GM12865 (cell line): ENCODE data around the gene DGLUCY.

Experiments used
- DNase-seq: peaks from one replicate; pipeline ENCODE4 v3.0.0; 2010; ENCODE audit warnings: low read depth
- H3K4me3 ChIP-seq: 2 replicates; pipeline ENCODE4 v1.5.1; 2011; ENCODE audit warnings: mild to moderate bottlenecking, low read depth, low read length, control low read depth
- CTCF ChIP-seq: IDR thresholded peaks from 2 replicates; pipeline ENCODE4 v1.5.1; 2011; ENCODE audit warnings: low read length, control low read depth, low read depth, inconsistent platforms; ENCODE audit not compliant: insufficient read depth; ENCODE audit errors: missing control alignments

The DGLUCY gene

GRCh38 chr14:91270619-91271018, 156.7 kb downstream of the DGLUCY start:
- H3K4me3 ChIP-seq = no peak overlapping the region
- DNase-seq = no peak
- no peak for TF ChIP-seq CTCF

- TF ChIP-seq CTCF = no peak
- no peak for DNase-seq
- H3K4me3 ChIP-seq = no peak overlapping the region
These were observed 157.8 kb downstream of the DGLUCY start for GRCh38 chr14:91271639-91272038.

GRCh38 chr14:91272341-91273272, 158.7 kb downstream of the DGLUCY start:
- no peak for TF ChIP-seq CTCF
- H3K4me3 ChIP-seq = no peak overlapping the region
- DNase-seq = no peak

- no peak for DNase-seq
- TF ChIP-seq CTCF = no peak
- no peak overlapping the region for H3K4me3 ChIP-seq
These were observed 159.5 kb downstream of the DGLUCY start for GRCh38 chr14:91273273-91273884.

- TF ChIP-seq CTCF = no peak
- DNase-seq = no peak
- no peak overlapping the region for H3K4me3 ChIP-seq
These were observed 160.0 kb downstream of the DGLUCY start for GRCh38 chr14:91273885-91274273.

GRCh38 chr14:91274796-91275195, 160.9 kb downstream of the DGLUCY start:
- TF ChIP-seq CTCF = no peak
- DNase-seq = no peak
- H3K4me3 ChIP-seq = no peak overlapping the region
